Common myeloid progenitor, CD34-positive (primary cell): ENCODE measurements around the gene PRSS56.
A peak's percentile ranks its signal among the peaks of the same experiment; 100 is the strongest.

ENCODE experiments used
- CTCF ChIA-PET: fragments of 350-600 bp; sonication (Branson Sonifier 250); formaldehyde crosslinking; loops from one replicate; lab custom pipeline; 2021; ENCODE audit warnings: antibody characterized with exemption; lab: Charles Lee
- POLR2A ChIA-PET: fragments of 350-600 bp; sonication (Branson Sonifier 250); formaldehyde crosslinking; loops from one replicate; lab custom pipeline; 2021; ENCODE audit warnings: antibody characterized with exemption; lab: Charles Lee
- DNase-seq, 3 donors: peaks; one replicate each; pipeline versions ENCODE4 v3.0.0 to v3.0.0-alpha.2; 2013
- H3K27ac ChIP-seq, 2 experiments: 1 replicate in 1 of 2; 2 replicates in 1 of 2; pipeline ENCODE4 v1.7.0; 2013; ENCODE audit warnings: inconsistent platforms in 2 of 2, low read length in 2 of 2, mild to moderate bottlenecking in 2 of 2, low read depth in 1 of 2, moderate library complexity in 1 of 2; ENCODE audit not compliant: severe bottlenecking in 2 of 2, insufficient read depth in 1 of 2, poor library complexity in 1 of 2
- H3K27me3 ChIP-seq, 5 experiments: replicated peaks in 2 of 5; 1 replicate in 3 of 5; 2 replicates in 2 of 5; pipeline versions ENCODE4 v1.6.1 to v1.7.0; 2013; ENCODE audit warnings: low read length in 4 of 5, mild to moderate bottlenecking in 2 of 5, moderate library complexity in 2 of 5, inconsistent platforms in 1 of 5; ENCODE audit not compliant: insufficient read depth in 5 of 5, control insufficient read depth in 4 of 5
- H3K36me3 ChIP-seq, 4 experiments: 1 replicate in 2 of 4; 2 replicates in 2 of 4; pipeline versions ENCODE4 v1.6.1 to v1.7.0; 2013; ENCODE audit warnings: low read length in 3 of 4, control low read depth in 1 of 4, mild to moderate bottlenecking in 1 of 4; ENCODE audit not compliant: control insufficient read depth in 4 of 4, insufficient read depth in 4 of 4
- H3K4me1 ChIP-seq, 4 experiments: 1 replicate in 3 of 4; 2 replicates in 1 of 4; pipeline versions ENCODE4 v1.6.1 to v1.7.1; 2013; ENCODE audit warnings: low read length in 3 of 4, mild to moderate bottlenecking in 3 of 4, control low read depth in 1 of 4, inconsistent platforms in 1 of 4, moderate library complexity in 1 of 4; ENCODE audit not compliant: control insufficient read depth in 4 of 4, insufficient read depth in 4 of 4; ENCODE audit errors: control extremely low read depth in 1 of 4
- H3K4me3 ChIP-seq, 7 experiments: 1 replicate in 4 of 7; 2 replicates in 3 of 7; pipeline versions ENCODE4 v1.5.1 to v1.7.0; 2013; ENCODE audit warnings: mild to moderate bottlenecking in 7 of 7, low read length in 6 of 7, moderate library complexity in 6 of 7, inconsistent platforms in 2 of 7, low read depth in 2 of 7, control low read depth in 1 of 7; ENCODE audit not compliant: insufficient read depth in 4 of 7, control insufficient read depth in 1 of 7; ENCODE audit errors: extremely low read depth in 1 of 7
- H3K9me3 ChIP-seq, 5 experiments: 1 replicate in 4 of 5; 2 replicates in 1 of 5; pipeline versions ENCODE4 v1.6.1 to v1.7.1; 2013; ENCODE audit warnings: low read length in 4 of 5, mild to moderate bottlenecking in 2 of 5, inconsistent platforms in 1 of 5, low read depth in 1 of 5, moderate library complexity in 1 of 5; ENCODE audit not compliant: control insufficient read depth in 4 of 5, insufficient read depth in 2 of 5; ENCODE audit errors: control extremely low read depth in 1 of 5
- WGBS: methylation state at CpG from one replicate; pipeline ENCODE4 v1.1.5; 2013; ENCODE audit not compliant: insufficient coverage; 5-methylcytosine and 5-hydroxymethylcytosine counted together

The PRSS56 gene

DNA sequence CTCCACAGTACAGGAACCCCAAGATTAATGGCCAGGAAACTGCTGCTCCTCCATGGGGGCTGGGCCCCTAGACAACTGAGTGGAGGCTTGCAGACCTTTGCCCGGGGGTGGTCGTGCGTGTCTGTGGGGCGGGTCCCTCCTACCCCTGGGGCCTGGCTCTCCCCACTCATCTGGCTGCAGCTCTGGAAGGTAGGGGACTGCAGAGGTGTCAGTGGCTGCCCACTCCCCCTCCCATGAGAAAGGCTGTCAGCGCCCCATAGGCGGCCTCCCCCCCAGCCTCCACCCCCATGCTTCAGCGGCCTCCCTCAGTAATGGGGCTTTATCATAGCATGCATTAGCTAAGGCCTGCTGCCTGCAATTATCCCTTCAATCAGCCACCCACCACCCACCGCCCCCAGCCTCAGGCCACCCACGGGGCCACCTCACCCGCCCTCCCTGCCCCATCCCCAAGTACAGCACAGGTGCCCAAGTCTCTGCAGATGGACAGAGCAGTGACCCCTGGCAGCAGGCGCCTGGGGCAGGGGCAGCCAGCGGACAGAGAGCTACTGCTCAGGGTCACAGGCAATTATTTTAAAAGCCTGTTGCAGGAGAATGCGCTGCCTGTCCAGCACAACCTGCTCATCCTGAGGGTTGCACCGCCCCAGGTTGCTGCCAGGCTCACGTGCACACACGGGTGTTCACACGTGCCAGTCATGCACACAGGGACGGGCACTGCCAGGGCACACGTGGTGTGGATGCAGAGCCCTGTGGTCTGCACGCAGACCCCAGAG, 23.5 kb upstream of the PRSS56 start:
- ChIA-PET POLR2A (no interaction called here), CTCF (no interaction called here)
- H3K36me3 ChIP-seq = no peaks in the 10 kb centered on the region
- no peak overlapping the region for H3K4me3 ChIP-seq
- DNase-seq = no peak
- H3K27ac ChIP-seq = no peak overlapping the region
- peaks cover 0 to 32% (median 11%) of the 10 kb centered on the region in 5 experiments for H3K27me3 ChIP-seq
- no peaks in the 10 kb centered on the region for H3K9me3 ChIP-seq
- H3K4me1 ChIP-seq = no peaks in the 10 kb centered on the region
- WGBS = 83% methylated on average over 16 of the region's 20 CpGs

DNA sequence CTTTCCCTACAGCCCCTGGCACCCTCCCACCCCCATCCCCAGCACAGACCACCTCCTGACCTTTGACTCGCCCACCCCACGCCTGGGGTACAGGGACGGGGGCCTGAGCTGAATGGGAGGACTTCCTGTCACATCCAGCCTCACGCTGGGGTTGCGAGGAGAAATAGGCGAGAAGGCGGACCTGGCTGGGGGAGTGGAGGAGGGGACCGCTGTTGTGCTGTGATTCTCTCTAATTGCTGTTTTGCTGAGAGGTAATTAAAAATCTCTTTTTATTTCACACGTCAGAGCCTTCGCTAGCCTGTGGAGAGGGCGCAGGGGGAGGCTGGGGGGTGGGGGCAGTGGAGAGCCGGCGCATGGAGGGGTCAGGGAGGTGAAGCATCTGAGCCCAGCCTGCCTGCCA, 22.8 kb upstream of the PRSS56 start:
- CTCF ChIA-PET = no interaction called here
- H3K9me3 ChIP-seq = no peaks in the 10 kb centered on the region
- peaks cover 0 to 38% (median 9%) of the 10 kb centered on the region in 5 experiments for H3K27me3 ChIP-seq
- peaks cover 0 to under 1% (median under 1%) of the 10 kb centered on the region in 4 experiments for H3K4me1 ChIP-seq
- 100% methylated on average over 5 of the region's 13 CpGs for WGBS
- POLR2A ChIA-PET = no interaction called here
- H3K4me3 ChIP-seq = no peak overlapping the region
- no peaks in the 10 kb centered on the region for H3K36me3 ChIP-seq
- H3K27ac ChIP-seq = no peak overlapping the region
- no peak for DNase-seq

DNA sequence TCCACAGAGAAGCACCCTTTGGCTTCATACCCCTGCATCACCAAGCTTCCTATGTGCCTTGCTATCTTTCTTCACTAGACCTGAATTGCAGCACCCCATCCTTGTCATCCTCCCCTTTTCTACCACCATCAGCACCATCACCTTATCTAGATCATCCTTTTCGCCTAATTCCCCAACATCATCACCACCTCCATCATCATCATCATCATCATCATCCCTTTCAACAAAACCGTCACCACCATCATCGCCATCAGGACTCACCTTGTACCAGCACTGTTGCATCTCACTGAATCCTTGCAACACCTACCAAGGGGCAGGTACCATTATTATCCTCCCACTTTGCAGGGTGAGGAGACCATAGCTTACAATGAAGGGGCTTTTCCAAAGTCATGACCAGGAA, 21.7 kb upstream of the PRSS56 start:
- WGBS = 100% methylated on average over 3 of the region's 3 CpGs
- DNase-seq = no peak
- Histone ChIP-seq H3K36me3 (no peaks in the 10 kb centered on the region), H3K27ac (no peak overlapping the region), H3K9me3 (no peaks in the 10 kb centered on the region), H3K4me3 (no peak overlapping the region), H3K27me3 (peaks cover 0 to 49% (median 10%) of the 10 kb centered on the region in 5 experiments), H3K4me1 (peaks cover 0 to 12% (median 7%) of the 10 kb centered on the region in 4 experiments)
- ChIA-PET POLR2A (no interaction called here), CTCF (interaction anchor here (0.7 kb wide), 1 partner anchor 25 kb away, joined by 3 read pairs; no protein-coding TSS in a partner anchor)

DNA sequence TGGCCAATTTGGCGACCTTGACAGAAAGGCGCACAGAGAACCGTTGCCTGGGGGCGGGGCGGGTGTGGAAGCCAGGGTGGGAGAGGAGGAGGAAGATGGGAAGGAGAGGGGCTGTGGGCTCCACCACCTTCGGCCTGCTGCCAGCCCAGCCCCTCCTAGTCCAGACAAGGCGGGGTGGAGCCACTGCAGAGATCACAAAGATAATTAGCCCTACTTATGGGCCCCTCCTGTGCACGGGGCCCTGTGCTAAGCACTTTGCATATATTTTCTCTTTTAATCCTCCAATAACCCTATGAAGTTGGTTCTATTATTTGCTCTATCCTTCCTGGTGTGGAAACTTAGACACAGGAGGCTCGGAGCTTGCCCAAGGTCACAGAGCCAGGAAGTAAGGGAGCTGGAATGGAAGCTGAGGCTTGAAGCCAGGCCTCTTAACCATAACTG, 18.8 kb upstream of the PRSS56 start:
- H3K27me3 ChIP-seq = peaks cover 5 to 78% (median 22%) of the 10 kb centered on the region in 5 experiments
- H3K27ac ChIP-seq = no peak overlapping the region
- DNase-seq = no peak
- H3K4me3 ChIP-seq = no peak overlapping the region
- ChIA-PET CTCF (interaction anchor here (0.8 to 1.1 kb wide), 2 partner anchors 11 kb away, joined by 3 to 4 read pairs; no protein-coding TSS in a partner anchor), POLR2A (no interaction called here)
- 97% methylated on average over 6 of the region's 9 CpGs for WGBS
- H3K36me3 ChIP-seq = no peaks in the 10 kb centered on the region
- peaks cover 0 to 15% (median 9%) of the 10 kb centered on the region in 4 experiments for H3K4me1 ChIP-seq
- H3K9me3 ChIP-seq = no peaks in the 10 kb centered on the region

DNA sequence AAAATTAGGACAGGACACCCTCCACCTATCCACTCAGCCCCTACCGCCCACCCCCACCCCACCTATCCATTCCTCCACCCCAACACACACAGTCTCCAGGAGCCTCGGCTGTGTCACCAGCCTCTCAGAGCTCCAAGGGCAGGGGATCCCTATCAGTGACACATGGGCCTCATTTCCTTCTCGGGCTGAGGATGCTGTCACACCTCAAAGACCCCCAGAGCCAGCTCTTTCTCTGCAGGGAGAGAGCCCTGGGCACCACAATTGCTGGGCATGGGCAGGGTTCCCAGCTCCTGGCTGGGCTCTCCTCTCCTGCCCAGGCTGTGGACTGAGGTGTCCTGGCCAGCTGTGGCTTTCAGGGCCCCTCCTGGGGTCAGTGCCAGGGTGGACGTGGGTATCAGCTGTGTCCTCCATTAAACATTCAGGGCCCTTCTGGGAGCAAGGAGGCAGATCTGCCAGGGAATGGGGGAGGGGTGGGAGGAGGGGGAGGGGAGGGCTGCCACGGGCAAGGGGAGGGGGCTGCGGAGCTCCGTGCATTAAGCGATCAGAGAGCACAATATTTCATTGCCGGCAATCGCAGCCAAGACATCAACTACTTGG, 18.3 kb upstream of the PRSS56 start:
- WGBS = 74% methylated on average over 5 of the region's 10 CpGs
- Histone ChIP-seq H3K27ac (no peak overlapping the region), H3K4me3 (no peak overlapping the region), H3K27me3 (peaks cover 5 to 83% (median 24%) of the 10 kb centered on the region in 5 experiments), H3K9me3 (no peaks in the 10 kb centered on the region), H3K36me3 (no peaks in the 10 kb centered on the region), H3K4me1 (peaks cover 0 to 15% (median 9%) of the 10 kb centered on the region in 4 experiments)
- POLR2A ChIA-PET = no interaction called here
- CTCF ChIA-PET = interaction anchor here (0.8 to 1.1 kb wide), 2 partner anchors 10 to 11 kb away, joined by 3 to 4 read pairs; no protein-coding TSS in a partner anchor
- peak in 1 of 3 donors; percentile 14 for DNase-seq

DNA sequence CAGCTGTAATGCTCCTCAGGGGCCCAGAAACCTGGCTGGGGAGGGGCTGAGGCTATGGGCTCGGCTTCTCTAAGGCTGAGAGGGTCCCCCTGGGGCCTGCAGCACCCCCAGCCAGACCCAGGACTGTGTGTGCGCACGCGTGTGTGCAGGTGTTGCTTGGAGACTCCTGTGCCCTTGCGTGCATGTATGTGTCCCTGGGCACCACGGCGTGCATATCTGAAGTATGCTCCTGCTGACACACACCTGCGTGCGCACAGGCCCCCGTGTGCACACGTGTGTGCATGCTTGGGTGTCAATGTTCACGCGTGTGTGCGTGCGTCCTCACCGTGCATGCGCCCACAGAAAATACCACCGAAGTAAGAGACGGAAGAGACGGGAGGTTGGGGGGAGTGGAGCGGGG, 17.7 kb upstream of the PRSS56 start:
- Histone ChIP-seq H3K27ac (no peak overlapping the region), H3K4me3 (peak overlapping the region in 2 of 7 experiments; percentile 28 to 34), H3K36me3 (no peaks in the 10 kb centered on the region), H3K27me3 (peaks cover 5 to 84% (median 24%) of the 10 kb centered on the region in 5 experiments), H3K9me3 (no peaks in the 10 kb centered on the region), H3K4me1 (peaks cover 0 to 15% (median 9%) of the 10 kb centered on the region in 4 experiments)
- peak; percentile 45 to 70 (median 68) for DNase-seq
- ChIA-PET POLR2A (no interaction called here), CTCF (interaction anchor here (1.1 kb wide), 1 partner anchor 12 kb away, joined by 3 read pairs; no protein-coding TSS in a partner anchor)
- WGBS = 22% methylated on average over 11 of the region's 21 CpGs
